HepG2 (cell line): ENCODE measurements around the gene POLR2F. TPM values are rescaled to one million over a fixed set of nuclear protein-coding genes. Genes with fewer than 3 reads are reported as not detected.

Experiments
- CENPT ChIP-seq: sonication (generic); formaldehyde crosslinking; IDR thresholded peaks from 2 replicates; pipeline ENCODE4 v1.8.0; 2022; ENCODE audit warnings: low read depth, mild to moderate bottlenecking, moderate library complexity, missing genetic modification reagents
- E2F1 ChIP-seq: sonication (generic); formaldehyde crosslinking; IDR thresholded peaks from 2 replicates; pipeline ENCODE4 v1.5.0; 2020; ENCODE audit warnings: missing genetic modification reagents
- GATAD1 ChIP-seq: IDR thresholded peaks from 2 replicates; pipeline ENCODE4 v1.6.1; 2016; ENCODE audit warnings: missing genetic modification reagents, missing compliant biosample characterization
- HNF4A ChIP-seq: sonication (generic); formaldehyde crosslinking; IDR thresholded peaks from 2 replicates; pipeline ENCODE4 v1.4.0; 2020; ENCODE audit warnings: missing genetic modification reagents
- IRF1 ChIP-seq: sonication (generic); formaldehyde crosslinking; IDR thresholded peaks from 2 replicates; pipeline ENCODE4 v1.4.0; 2020; ENCODE audit warnings: low read depth, mild to moderate bottlenecking, missing genetic modification reagents
- JDP2 ChIP-seq: sonication (generic); formaldehyde crosslinking; IDR thresholded peaks from 2 replicates; pipeline ENCODE4 v1.8.1; 2022; ENCODE audit warnings: missing genetic modification reagents, borderline replicate concordance
- MEIS1 ChIP-seq: sonication (generic); formaldehyde crosslinking; IDR thresholded peaks from 2 replicates; pipeline ENCODE4 v1.9.0; 2021; ENCODE audit warnings: mild to moderate bottlenecking, missing genetic modification reagents, moderate library complexity, borderline replicate concordance
- MNT ChIP-seq: fragments of 450-650 bp; IDR thresholded peaks from 2 replicates; pipeline ENCODE4 v1.6.1; 2016
- PHF8 ChIP-seq: sonication (generic); formaldehyde crosslinking; IDR thresholded peaks from 2 replicates; pipeline ENCODE4 v1.5.0; 2020; ENCODE audit warnings: missing genetic modification reagents
- RFXAP ChIP-seq: sonication (generic); formaldehyde crosslinking; IDR thresholded peaks from 2 replicates; pipeline ENCODE4 v1.4.0; 2020; ENCODE audit warnings: missing genetic modification reagents, borderline replicate concordance
- SOX6 ChIP-seq, 2 experiments: fragments of 450-650 bp in 1 of 2; sonication (generic) in 1 of 2; formaldehyde crosslinking in 1 of 2; IDR thresholded peaks; 2 replicates each; pipeline versions ENCODE4 v1.4.0 to v1.6.1; 2017 to 2020; ENCODE audit warnings: antibody characterized with exemption in 1 of 2, mild to moderate bottlenecking in 1 of 2, missing genetic modification reagents in 1 of 2
- TBL1XR1 ChIP-seq: fragments of 150-350 bp; IDR thresholded peaks from 2 replicates; pipeline ENCODE4 v1.6.1; 2014; ENCODE audit warnings: borderline replicate concordance, low read length; ENCODE audit not compliant: partially characterized antibody
- ZBTB7B ChIP-seq: sonication (generic); formaldehyde crosslinking; IDR thresholded peaks from 2 replicates; pipeline ENCODE4 v1.4.0; 2020; ENCODE audit warnings: missing genetic modification reagents
- ZNF20 ChIP-seq: sonication (generic); formaldehyde crosslinking; IDR thresholded peaks from 2 replicates; pipeline ENCODE4 v1.4.0; 2020; ENCODE audit warnings: mild to moderate bottlenecking, moderate library complexity, missing genetic modification reagents
- ZNF232 ChIP-seq: sonication (generic); formaldehyde crosslinking; IDR thresholded peaks from 2 replicates; pipeline ENCODE4 v1.4.0; 2020; ENCODE audit warnings: missing genetic modification reagents, borderline replicate concordance
- ZNF24 ChIP-seq: fragments of 450-650 bp; IDR thresholded peaks from 2 replicates; pipeline ENCODE4 v1.6.1; 2017; ENCODE audit warnings: antibody characterized with exemption, mild to moderate bottlenecking
- ZNF362 ChIP-seq: sonication (generic); formaldehyde crosslinking; IDR thresholded peaks from 2 replicates; pipeline ENCODE4 v1.4.0; 2020; ENCODE audit warnings: missing genetic modification reagents, mild to moderate bottlenecking, borderline replicate concordance
- ZNF44 ChIP-seq: sonication (generic); formaldehyde crosslinking; IDR thresholded peaks from 2 replicates; pipeline ENCODE4 v1.5.1; 2020; ENCODE audit warnings: mild to moderate bottlenecking, missing genetic modification reagents
- ZNF460 ChIP-seq: sonication (generic); formaldehyde crosslinking; IDR thresholded peaks from 2 replicates; pipeline ENCODE4 v1.5.1; 2020; ENCODE audit warnings: missing genetic modification reagents, mild to moderate bottlenecking, borderline replicate concordance
- ZNF614 ChIP-seq: IDR thresholded peaks from 2 replicates; pipeline ENCODE4 v1.6.1; 2018; ENCODE audit warnings: missing biosample characterization, missing genetic modification reagents, inconsistent platforms, borderline replicate concordance
- ZNF747 ChIP-seq: sonication (generic); formaldehyde crosslinking; IDR thresholded peaks from 2 replicates; pipeline ENCODE4 v1.8.1; 2023; ENCODE audit warnings: missing genetic modification reagents, mild to moderate bottlenecking, borderline replicate concordance
- ZNF780A ChIP-seq: sonication (generic); formaldehyde crosslinking; IDR thresholded peaks from 2 replicates; pipeline ENCODE4 v1.8.0; 2022; ENCODE audit warnings: mild to moderate bottlenecking, missing genetic modification reagents, moderate library complexity
- ZSCAN29 ChIP-seq: sonication (generic); formaldehyde crosslinking; conservative IDR thresholded peaks from 2 replicates; pipeline ENCODE4 v1.4.0; 2020; ENCODE audit warnings: mild to moderate bottlenecking, missing genetic modification reagents
- ZUFSP ChIP-seq: sonication (generic); formaldehyde crosslinking; IDR thresholded peaks from 2 replicates; pipeline ENCODE4 v1.9.0; 2021; ENCODE audit warnings: missing genetic modification reagents, mild to moderate bottlenecking, borderline replicate concordance
- polyA plus RNA-seq, 8 experiments: library from polyadenylated mRNA; depleted of rRNA in 3 of 8; stranded (reverse) in 7 of 8; unstranded in 1 of 8; fragments of >200 nt; fragmentation: Illumina TruSeq in 4 of 8; extraction: Trizol in 4 of 8; gene quantifications; 2 replicates each; pipeline versions ENCODE4 v1.2.1 to v1.2.3, GENCODE V29; 2011 to 2016; ENCODE audit warnings: low read depth in 4 of 8, missing spikeins in 1 of 8, mixed read lengths in 1 of 8; ENCODE audit not compliant: insufficient read depth in 1 of 8
- total RNA-seq, 5 experiments: library from RNA; depleted of rRNA; stranded (reverse); fragments of >200 nt; fragmentation: Illumina TruSeq; extraction: Trizol; gene quantifications; 2 replicates each; pipeline ENCODE4 v1.2.3, GENCODE V29; 2016; ENCODE audit warnings: low read depth in 1 of 5

The POLR2F gene
- total and polyA plus RNA-seq, 2 of the 13 experiments (the other 11 are each of a cell fraction or from before 2014, with no cell fraction given), result 135 to 158 TPM

GRCh38 chr22:37933711-37934376 lies 19.7 kb upstream of the POLR2F start (continued):
- TF ChIP-seq TBL1XR1 (no peak), JDP2 (CRISPR knock-in tag) (no peak), ZSCAN29 (CRISPR knock-in tag) (no peak), ZNF614 (CRISPR knock-in tag) (peak; percentile 77; the same call in 1 of the 2 replicates), ZNF362 (CRISPR knock-in tag) (peak; percentile 37; the same call in 1 of the 2 replicates), RFXAP (CRISPR knock-in tag) (peak; percentile 74; the same call in 1 of the 2 replicates), E2F1 (CRISPR knock-in tag) (no peak), MNT (no peak), GATAD1 (CRISPR knock-in tag) (no peak), ZNF24 (no peak), ZNF232 (CRISPR knock-in tag) (peak; percentile 47; the same call in 1 of the 2 replicates), ZUFSP (CRISPR knock-in tag) (no peak), ZNF780A (CRISPR knock-in tag) (no peak), ZNF44 (CRISPR knock-in tag) (no peak), CENPT (CRISPR knock-in tag) (no peak), SOX6 (IDR thresholded peaks at IDR 0.05) (no peak), SOX6 (CRISPR knock-in tag; IDR thresholded peaks at IDR 0.05) (peak; percentile 55), MEIS1 (no peak), HNF4A (CRISPR knock-in tag) (no peak; the same call in 1 of the 2 replicates), IRF1 (CRISPR knock-in tag) (no peak), ZNF460 (CRISPR knock-in tag) (no peak), ZBTB7B (no peak), ZNF20 (CRISPR knock-in tag) (no peak), ZNF747 (peak; percentile 57; the same call in 1 of the 2 replicates), PHF8 (CRISPR knock-in tag) (0 out of 2 replicates have a peak, but pooled peaks have one; percentile 35)
